GM23248 (cell line): ENCODE data around the gene AGAP1. TPM values are rescaled to one million over a fixed set of nuclear protein-coding genes. Genes with fewer than 3 reads are reported as not detected.

Experiments
- DNase-seq: peaks from one replicate; pipeline ENCODE4 v3.0.0-alpha.2; 2015
- H2AFZ ChIP-seq: fragments of 200-600 bp; sonication (generic); 2 replicates; pipeline ENCODE4 v1.6.1; 2016; ENCODE audit warnings: antibody characterized with exemption
- H3F3A ChIP-seq: fragments of 200-600 bp; sonication (generic); 2 replicates; pipeline ENCODE4 v1.6.1; 2016; ENCODE audit warnings: mild to moderate bottlenecking, antibody characterized with exemption, mixed run types; ENCODE audit not compliant: insufficient read depth
- H3K27ac ChIP-seq: fragments of 200-600 bp; sonication (generic); 2 replicates; pipeline ENCODE4 v1.5.1; 2016; ENCODE audit warnings: mild to moderate bottlenecking
- H3K27me3 ChIP-seq: fragments of 200-600 bp; sonication (generic); replicated peaks from 2 replicates; pipeline ENCODE4 v1.6.1; 2016; ENCODE audit warnings: mild to moderate bottlenecking; ENCODE audit not compliant: insufficient read depth
- H3K36me3 ChIP-seq: fragments of 200-600 bp; sonication (generic); 2 replicates; pipeline ENCODE4 v1.6.1; 2016; ENCODE audit warnings: low read depth, mild to moderate bottlenecking
- H3K4me1 ChIP-seq: fragments of 200-600 bp; sonication (generic); 2 replicates; pipeline ENCODE4 v1.6.1; 2016; ENCODE audit warnings: mild to moderate bottlenecking; ENCODE audit not compliant: insufficient read depth
- H3K4me2 ChIP-seq: fragments of 200-600 bp; sonication (generic); one replicate; pipeline ENCODE4 v1.6.1; 2016; ENCODE audit warnings: mild to moderate bottlenecking; ENCODE audit not compliant: unreplicated experiment
- H3K4me3 ChIP-seq: fragments of 200-600 bp; sonication (generic); 2 replicates; pipeline ENCODE4 v1.5.1; 2016; ENCODE audit warnings: mild to moderate bottlenecking
- H3K79me2 ChIP-seq: fragments of 200-600 bp; sonication (generic); 2 replicates; pipeline ENCODE4 v1.6.1; 2016; ENCODE audit warnings: mild to moderate bottlenecking; ENCODE audit not compliant: insufficient read depth
- H3K9ac ChIP-seq: fragments of 200-600 bp; sonication (generic); 2 replicates; pipeline ENCODE4 v1.6.1; 2016; ENCODE audit warnings: mild to moderate bottlenecking
- H3K9me2 ChIP-seq: fragments of 200-600 bp; sonication (generic); 2 replicates; pipeline ENCODE4 v1.6.1; 2016; ENCODE audit warnings: mixed run types, mild to moderate bottlenecking, moderate library complexity; ENCODE audit not compliant: insufficient read depth
- H3K9me3 ChIP-seq: fragments of 200-600 bp; sonication (generic); one replicate; pipeline ENCODE4 v1.6.1; 2017; ENCODE audit warnings: low read depth
- H4K20me1 ChIP-seq: fragments of 200-600 bp; sonication (generic); 2 replicates; pipeline ENCODE4 v1.6.0; 2016; ENCODE audit not compliant: insufficient read depth
- EZH2 ChIP-seq: fragments of 200-600 bp; sonication (generic); IDR thresholded peaks from 2 replicates; pipeline ENCODE4 v1.6.1; 2018; ENCODE audit warnings: antibody characterized with exemption, mild to moderate bottlenecking; ENCODE audit not compliant: insufficient read depth, poor library complexity, severe bottlenecking
- EZH2phosphoT487 ChIP-seq: fragments of 200-600 bp; sonication (generic); IDR thresholded peaks from 2 replicates; pipeline ENCODE4 v1.6.1; 2018; ENCODE audit warnings: antibody characterized with exemption, moderate library complexity, mild to moderate bottlenecking, low read depth; ENCODE audit not compliant: insufficient read depth
- WGBS, 2 experiments: methylation state at CpG; one replicate each; pipeline ENCODE4 v1.1.6; 2015 to 2017; ENCODE audit warnings: low lambda C conversion rate in 2 of 2, low coverage in 1 of 2; ENCODE audit errors: missing lambda C conversion rate in 2 of 2; 5-methylcytosine and 5-hydroxymethylcytosine counted together
- in situ Hi-C: fragments of 300-500 bp; cut with MboI; formaldehyde crosslinking; loops from 2 replicates; pipeline ENCODE4 v1.15.0; 2020
- polyA plus RNA-seq: library from polyadenylated mRNA; unstranded; fragments of >200 nt; fragmentation: Nextera tagmentation; extraction: Ambion mirVana; gene quantifications from 2 replicates; pipeline ENCODE4 v1.2.1, GENCODE V29; 2016
- total RNA-seq: library from RNA; depleted of rRNA; stranded (reverse); fragments of >200 nt; shearing (Covaris generic); gene quantifications from 2 replicates; pipeline ENCODE4 v1.2.3, GENCODE V29; 2014

AGAP1 gene
- total and polyA plus RNA-seq, 2 experiments from 2014 or later: 2.2 to 9.9 TPM

- no peaks in the 10 kb centered on the region for H3K9me2 ChIP-seq
- H3K4me1 ChIP-seq: peaks cover 4% of the 10 kb centered on the region
- H3F3A ChIP-seq: no peaks in the 10 kb centered on the region; the same call in 1 of the 2 replicates
- 0 out of 2 replicates have a peak overlapping the region, but pooled peaks have one; percentile 3 for H3K27ac ChIP-seq
- H3K9me3 ChIP-seq: no peaks in the 10 kb centered on the region
- WGBS, 2 experiments: 61 to 65% methylated on average over 6 to 7 of the region's 7 CpGs
- no peak overlapping the region for H3K9ac ChIP-seq
- no peak overlapping the region for H3K4me2 ChIP-seq
- H3K79me2 ChIP-seq: peaks cover 96% of the 10 kb centered on the region
- peaks cover 3% of the 10 kb centered on the region; the same call in 1 of the 2 replicates for H4K20me1 ChIP-seq
- no peaks in the 10 kb centered on the region for H3K27me3 ChIP-seq
- DNase-seq: peak; percentile 93
- no peaks in the 10 kb centered on the region for H3K36me3 ChIP-seq
- no peak overlapping the region for H3K4me3 ChIP-seq
- no peak overlapping the region for H2AFZ ChIP-seq
- no peak for TF ChIP-seq EZH2
- TF ChIP-seq EZH2phosphoT487: no peak
- in situ Hi-C loops: no loop called here
Measured at GRCh38 chr2:235511187-235511661, 17.4 kb downstream of the AGAP1 start.

DNA sequence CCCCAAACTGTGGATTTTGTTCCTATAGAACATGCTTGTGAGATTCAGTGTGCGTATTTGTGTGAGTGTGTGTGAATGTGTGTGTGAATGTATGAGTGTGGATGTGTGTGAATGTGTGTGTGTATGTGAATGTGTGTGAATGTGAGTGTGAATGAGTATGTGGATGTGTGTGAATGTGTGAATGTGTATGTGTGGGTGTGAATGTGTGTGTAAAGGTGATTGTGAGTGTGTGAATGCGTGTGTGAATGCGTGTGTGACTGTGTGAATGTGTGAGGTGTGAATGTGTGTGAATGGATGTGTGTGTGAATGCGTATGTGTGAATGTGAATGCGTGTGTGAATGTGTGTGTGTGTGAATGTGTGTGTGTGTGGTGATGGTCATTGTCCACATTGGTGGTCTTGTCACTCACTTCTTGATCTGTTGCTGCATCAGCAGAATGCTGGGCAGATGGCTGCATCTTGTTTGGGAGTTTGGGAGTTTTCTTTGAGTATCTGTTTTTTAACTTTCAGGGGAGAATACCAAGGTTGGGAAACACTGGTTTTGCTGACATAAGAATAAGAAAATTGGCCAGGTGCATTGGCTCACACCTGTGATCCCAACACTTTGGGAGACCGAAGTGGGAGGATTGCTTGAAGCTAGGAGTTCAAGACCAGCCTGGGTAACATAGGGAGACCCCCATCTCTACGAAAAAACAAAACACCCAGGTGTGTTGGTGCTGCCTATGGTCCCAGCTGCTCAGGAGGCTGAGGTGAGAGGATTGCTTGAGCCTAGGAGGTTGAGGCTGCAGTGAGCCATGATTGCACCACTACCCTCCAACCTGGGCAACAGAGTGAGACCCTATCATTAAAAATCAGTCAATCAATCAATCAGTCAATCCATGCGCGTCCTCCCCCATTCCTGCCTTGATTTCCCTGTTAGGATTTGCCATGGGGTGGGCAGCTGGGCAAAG lies 18.2 kb downstream of the AGAP1 start:
- in situ Hi-C loops: no loop called here
- no peaks in the 10 kb centered on the region for H3K9me3 ChIP-seq
- no peak overlapping the region for H3K9ac ChIP-seq
- WGBS, 2 experiments: 86 to 90% methylated on average over 6 to 9 of the region's 9 CpGs
- TF ChIP-seq EZH2phosphoT487: no peak
- no peak for TF ChIP-seq EZH2
- H3K4me3 ChIP-seq: no peak overlapping the region
- 0 out of 2 replicates have a peak overlapping the region, but pooled peaks have one; percentile 3 for H3K27ac ChIP-seq
- DNase-seq: no peak
- no peaks in the 10 kb centered on the region for H3K9me2 ChIP-seq
- H3K36me3 ChIP-seq: no peaks in the 10 kb centered on the region
- H3K4me1 ChIP-seq: peaks cover 4% of the 10 kb centered on the region
- no peaks in the 10 kb centered on the region for H3K27me3 ChIP-seq
- peaks cover 96% of the 10 kb centered on the region for H3K79me2 ChIP-seq
- H3K4me2 ChIP-seq: no peak overlapping the region
- H2AFZ ChIP-seq: no peak overlapping the region
- no peaks in the 10 kb centered on the region; the same call in 1 of the 2 replicates for H3F3A ChIP-seq
- peaks cover 3% of the 10 kb centered on the region; the same call in 1 of the 2 replicates for H4K20me1 ChIP-seq

- Histone ChIP-seq H3K9me3 (no peaks in the 10 kb centered on the region), H3K27ac (no peak overlapping the region), H3K4me3 (no peak overlapping the region), H4K20me1 (peaks cover 3% of the 10 kb centered on the region; the same call in 1 of the 2 replicates), H3K27me3 (no peaks in the 10 kb centered on the region), H3F3A (no peaks in the 10 kb centered on the region; the same call in 1 of the 2 replicates), H3K79me2 (peaks cover 96% of the 10 kb centered on the region), H3K9me2 (no peaks in the 10 kb centered on the region), H3K4me1 (peaks cover 4% of the 10 kb centered on the region), H2AFZ (no peak overlapping the region), H3K4me2 (no peak overlapping the region), H3K9ac (no peak overlapping the region), H3K36me3 (no peaks in the 10 kb centered on the region)
- TF ChIP-seq EZH2phosphoT487 (no peak), EZH2 (no peak)
- DNase-seq: no peak
- WGBS, 2 experiments: 96 to 97% methylated on average over 4 of the region's 4 CpGs
- in situ Hi-C loops: no loop called here
Measured at GRCh38 chr2:235512699-235513053, 18.8 kb downstream of the AGAP1 start.

DNA sequence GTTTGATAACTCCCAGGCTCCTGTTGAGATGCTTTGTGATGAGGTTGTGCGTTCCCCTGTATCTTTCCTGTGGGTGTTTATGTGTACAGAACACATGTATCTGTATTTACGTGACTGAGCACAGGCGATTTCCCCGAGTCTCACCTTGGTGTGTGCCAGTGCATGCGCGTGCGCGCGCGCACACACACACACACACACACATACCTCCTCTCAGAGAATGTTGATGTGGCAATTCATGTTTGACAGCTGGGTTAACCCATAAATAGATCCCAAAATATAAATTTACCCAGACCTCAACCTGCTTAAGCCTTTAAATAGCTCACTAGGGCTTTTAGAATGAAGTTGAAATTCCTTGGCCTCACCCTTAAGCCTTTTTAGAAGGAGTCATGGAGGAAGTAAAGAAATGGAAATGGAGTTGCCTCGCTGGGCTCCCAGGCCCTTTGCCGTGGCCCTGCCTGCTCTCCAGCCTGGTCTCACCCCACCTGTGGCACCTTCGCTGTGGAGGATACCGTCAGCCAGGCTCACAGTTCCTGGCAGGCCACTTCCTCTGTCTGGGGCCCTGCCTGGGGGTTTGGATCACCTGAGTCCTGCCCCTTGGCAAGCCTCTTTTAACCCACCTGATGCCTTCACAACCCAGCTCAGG lies 20.3 kb downstream of the AGAP1 start:
- Histone ChIP-seq H3K27me3 (no peaks in the 10 kb centered on the region), H3K27ac (no peak overlapping the region), H2AFZ (no peak overlapping the region), H3K9ac (no peak overlapping the region), H3K4me1 (peaks cover 4% of the 10 kb centered on the region), H3K4me2 (no peak overlapping the region), H3F3A (no peaks in the 10 kb centered on the region; the same call in 1 of the 2 replicates), H3K4me3 (no peak overlapping the region), H3K79me2 (peaks cover 96% of the 10 kb centered on the region), H3K9me3 (no peaks in the 10 kb centered on the region), H3K9me2 (no peaks in the 10 kb centered on the region), H3K36me3 (no peaks in the 10 kb centered on the region), H4K20me1 (peaks cover 3% of the 10 kb centered on the region; the same call in 1 of the 2 replicates)
- in situ Hi-C loops: no loop called here
- WGBS, 2 experiments: 97 to 98% methylated on average over 14 of the region's 14 CpGs
- no peak for DNase-seq
- TF ChIP-seq EZH2phosphoT487: no peak
- no peak for TF ChIP-seq EZH2
